ENCODE data around the gene FLYWCH2.

Gene FLYWCH2

GRCh38 chr16:2884041-2884451 is 1.0 kb downstream of the FLYWCH2 start:
- DNase-seq: no peak

DNA sequence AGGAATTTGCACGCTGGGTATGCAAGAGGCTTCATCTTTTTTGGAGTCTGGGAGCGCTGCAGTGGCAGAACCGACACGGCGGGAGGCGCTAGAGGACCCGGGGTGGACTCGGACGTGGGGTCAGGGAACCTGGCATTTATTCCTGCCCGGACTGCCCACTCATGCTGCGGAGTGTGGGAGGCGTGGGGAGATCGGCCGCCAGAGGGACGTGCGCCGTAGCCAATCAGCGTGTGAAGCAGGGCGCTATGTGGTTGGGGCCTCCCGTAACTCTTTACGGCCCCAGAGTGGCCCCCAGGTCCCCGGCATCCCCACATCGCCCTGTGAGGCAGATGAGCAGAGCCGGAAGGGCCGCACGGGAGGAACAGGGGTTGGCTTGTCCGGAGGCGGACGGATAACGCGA is 11.2 kb downstream of the FLYWCH2 start:
- no peak for DNase-seq

- no peak for DNase-seq
Observed at GRCh38 chr16:2895813-2896212, 12.8 kb downstream of the FLYWCH2 start.

GRCh38 chr16:2896480-2897010 is 13.5 kb downstream of the FLYWCH2 start:
- no peak for DNase-seq

DNA sequence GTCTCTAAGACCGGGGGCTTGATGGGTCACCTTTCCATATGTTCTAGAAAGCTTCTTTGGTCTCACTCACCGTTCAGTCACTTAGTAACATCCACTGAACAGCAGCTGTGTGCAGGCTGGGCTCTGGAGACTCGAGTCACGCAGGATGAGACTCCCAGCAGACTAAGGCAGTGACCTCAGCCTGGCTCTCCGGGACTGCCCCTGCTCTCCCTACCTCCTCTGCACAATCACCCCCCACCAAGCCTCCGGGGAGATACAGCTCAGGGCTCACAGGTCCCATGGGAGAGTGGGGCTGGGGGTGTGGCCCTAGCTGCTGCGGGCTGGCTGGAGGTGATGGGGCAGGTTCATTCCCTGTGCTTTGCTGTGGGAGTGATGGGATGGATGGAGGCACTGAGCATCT is 14.1 kb downstream of the FLYWCH2 start:
- DNase-seq: no peak

DNA sequence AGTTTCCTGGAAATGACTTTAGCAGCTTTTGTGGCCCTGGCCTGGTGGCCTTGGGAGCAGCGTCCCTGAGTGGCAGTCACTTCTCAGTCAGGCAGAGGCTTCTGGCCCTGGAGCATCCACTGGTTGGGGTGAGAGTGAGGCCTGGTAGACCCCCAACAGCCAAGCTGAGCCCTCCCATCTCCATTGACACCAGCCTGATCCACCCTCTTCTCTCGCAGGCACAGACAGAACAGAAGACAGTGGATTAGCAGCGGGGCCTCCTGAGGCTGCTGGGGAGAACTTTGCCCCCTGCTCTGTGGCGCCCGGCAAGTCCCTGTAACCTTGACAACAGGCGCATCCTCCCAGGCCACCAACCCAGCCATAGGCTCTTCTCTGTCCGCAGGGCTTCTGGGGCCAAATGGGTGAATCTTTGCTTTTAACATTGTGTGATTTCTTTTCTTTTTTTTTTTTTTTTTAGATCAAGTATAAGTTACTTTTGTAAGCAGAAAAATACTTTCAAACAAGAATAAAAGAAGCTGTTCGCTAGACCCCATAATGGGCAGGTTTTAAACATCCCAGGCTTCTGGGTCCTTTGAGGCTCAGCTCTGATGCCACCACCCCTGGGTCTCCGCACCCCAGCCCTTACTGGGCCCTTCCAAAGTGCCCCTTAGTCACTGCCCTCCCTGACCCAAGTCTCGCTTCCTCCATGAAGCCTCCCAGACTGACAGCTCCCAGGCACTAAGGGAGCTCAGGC is 16.0 kb downstream of the FLYWCH2 start:
- DNase-seq: no peak

DNA sequence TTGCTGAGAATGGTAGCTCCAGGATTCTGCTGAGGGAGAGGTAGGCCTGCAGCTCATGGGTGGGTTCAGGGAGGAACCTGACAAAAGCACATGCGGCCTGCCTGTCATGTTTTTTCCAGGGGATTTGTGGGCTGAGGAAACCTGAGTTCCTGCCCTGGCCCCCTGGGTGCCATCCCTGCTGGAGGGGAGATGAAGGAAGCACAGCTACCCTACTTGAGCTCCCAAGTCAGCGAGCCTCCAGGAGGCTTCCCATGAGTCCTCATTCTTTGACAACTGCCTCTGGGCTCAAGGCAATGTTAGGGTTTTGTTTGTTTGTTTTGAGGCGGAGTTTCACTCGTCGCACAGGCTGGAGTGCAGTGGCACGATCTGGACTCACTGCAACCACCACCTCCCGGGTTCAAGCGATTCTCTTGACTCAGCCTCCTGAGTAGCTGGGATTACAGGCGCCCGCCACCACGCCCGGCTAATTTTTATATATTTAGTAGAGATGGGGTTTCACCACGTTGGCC is 16.6 kb downstream of the FLYWCH2 start:
- no peak for DNase-seq

- no peak for DNase-seq
Observed at GRCh38 chr16:2900526-2901075, 17.6 kb downstream of the FLYWCH2 start.

GRCh38 chr16:2902337-2903130 is 19.5 kb downstream of the FLYWCH2 start:
- no peak for DNase-seq

DNA sequence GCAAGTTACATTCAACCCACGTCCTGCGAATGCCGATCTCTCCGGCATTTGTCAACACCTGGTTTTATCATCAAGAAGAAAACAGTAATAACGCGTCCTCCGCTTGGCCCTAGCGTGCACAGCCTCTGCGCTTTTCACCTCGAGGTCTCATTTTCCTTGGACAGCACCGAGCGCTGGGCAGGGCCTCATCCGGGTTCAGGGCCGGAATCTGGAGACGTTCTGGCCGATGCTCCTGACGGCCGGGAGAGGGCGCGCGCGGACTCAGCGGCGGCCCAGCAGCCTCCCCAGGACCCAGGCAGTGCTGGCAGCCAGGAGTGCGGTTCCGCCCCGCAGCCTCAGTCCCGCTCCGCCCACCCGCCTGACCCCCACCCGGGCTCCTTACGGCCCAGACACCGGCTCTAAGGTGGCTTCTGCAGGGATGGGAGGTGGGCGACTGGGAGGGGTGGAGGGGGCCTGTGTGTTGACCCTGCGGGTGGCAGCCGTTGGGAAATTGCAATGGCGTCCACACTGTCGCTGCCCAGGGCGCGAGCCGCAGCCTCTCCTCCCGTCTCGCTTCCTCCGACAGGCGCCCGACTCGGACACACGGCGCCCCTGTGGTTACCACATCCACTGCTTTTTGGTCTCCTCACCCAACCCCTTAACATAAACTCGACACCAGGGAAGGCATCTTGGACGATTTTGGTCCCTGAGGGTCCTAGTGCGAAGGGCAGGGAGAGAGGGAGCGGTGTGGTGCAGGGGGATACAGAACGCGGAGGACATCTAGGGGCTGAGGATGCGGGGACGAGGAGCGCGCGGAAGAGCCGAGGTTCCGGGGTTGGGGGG is 21.3 kb downstream of the FLYWCH2 start:
- DNase-seq: peak; percentile 76

- no peak for DNase-seq
Observed at GRCh38 chr16:2904922-2905240, 21.9 kb downstream of the FLYWCH2 start.

- peak; percentile 99 for DNase-seq
Observed at GRCh38 chr16:2905241-2905987, 22.4 kb downstream of the FLYWCH2 start.

GRCh38 chr16:2905988-2906387 is 23.0 kb downstream of the FLYWCH2 start:
- DNase-seq: no peak

DNA sequence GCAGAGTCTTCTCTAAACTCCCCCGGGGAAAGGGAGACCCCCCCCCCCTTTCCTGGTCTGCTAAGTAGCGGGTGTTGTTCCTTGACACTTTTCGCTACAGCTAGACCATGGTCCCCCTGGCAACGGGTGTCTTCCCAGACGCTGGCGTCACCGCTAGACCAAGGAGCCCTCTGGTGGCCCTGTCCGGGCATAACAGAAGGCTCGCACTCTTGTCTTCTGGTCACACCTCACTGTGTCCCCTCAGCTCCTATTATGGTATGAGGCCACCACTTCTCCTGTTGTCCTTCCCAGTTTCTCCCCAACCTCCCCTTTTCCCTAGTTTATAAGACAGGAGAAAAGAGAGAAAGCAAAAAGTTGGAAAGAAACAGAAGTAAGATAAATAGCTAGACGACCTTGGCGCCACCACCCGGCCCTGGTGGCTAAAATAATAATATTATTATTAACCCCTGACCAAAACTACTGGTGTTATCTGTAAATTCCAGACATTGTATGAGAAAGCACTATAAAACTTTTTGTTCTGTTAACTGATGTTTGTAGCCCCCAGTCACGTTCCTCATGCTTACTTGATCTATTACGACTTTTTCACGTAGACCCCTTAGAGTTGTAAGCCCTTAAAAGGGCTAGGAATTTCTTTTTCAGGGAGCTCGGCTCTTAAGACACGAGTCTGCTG is 24.2 kb downstream of the FLYWCH2 start:
- DNase-seq: peak; percentile 24

- no peak for DNase-seq
Observed at GRCh38 chr16:2910441-2910969, 27.5 kb downstream of the FLYWCH2 start.

GRCh38 chr16:2911638-2912329 is 28.8 kb downstream of the FLYWCH2 start, which contains the start of gene FLYWCH1:
Gene FLYWCH1 (plus strand): TSS chr16:2911931. CDS start chr16:2929686, 17,755 bp downstream.
- DNase-seq: peak; percentile 99

- no peak for DNase-seq
Observed at GRCh38 chr16:2912330-2913199, 29.6 kb downstream of the FLYWCH2 start.

DNA sequence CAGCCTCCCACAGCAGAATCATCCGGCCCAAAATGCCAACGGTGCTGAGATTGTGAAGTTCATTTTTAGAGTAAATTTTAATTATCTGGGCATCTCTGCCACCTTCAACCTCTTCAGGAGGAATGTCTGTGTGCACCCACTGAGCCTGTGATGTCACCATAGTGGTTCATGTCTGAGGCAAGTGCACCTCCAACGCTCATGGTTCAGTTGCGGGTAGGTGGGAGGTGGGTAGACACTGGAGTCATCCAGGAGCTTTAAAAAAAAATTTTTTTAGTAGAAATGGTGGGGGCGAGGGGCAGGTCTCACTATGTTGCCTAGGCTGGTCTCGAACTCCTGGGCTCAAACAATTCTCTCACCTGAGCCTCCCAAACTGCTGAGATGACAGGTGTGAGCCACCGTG is 30.6 kb downstream of the FLYWCH2 start:
- DNase-seq: no peak

DNA sequence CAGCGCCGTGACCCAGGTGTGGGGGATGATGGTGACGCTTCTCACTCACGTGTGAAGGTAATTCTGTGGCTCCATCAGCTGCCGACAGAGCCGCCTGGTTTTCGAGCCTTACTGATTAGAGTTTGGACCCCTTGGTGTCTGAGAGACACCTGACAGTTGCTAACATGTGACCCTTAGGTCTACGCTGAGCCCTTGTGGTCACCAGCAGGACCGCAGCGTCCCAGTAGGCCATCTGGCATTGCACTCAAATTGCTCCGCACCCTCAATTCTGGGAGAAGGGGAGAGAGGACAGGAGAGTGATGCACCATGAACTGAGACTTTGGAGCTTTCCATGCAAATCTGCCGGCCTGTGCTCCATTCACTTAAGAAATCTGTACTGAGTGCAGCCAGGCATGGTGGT is 31.2 kb downstream of the FLYWCH2 start:
- no peak for DNase-seq
